NCI-H526 (cell line): ENCODE data around the gene DBI.
A peak's percentile ranks its signal among the peaks of the same experiment; 100 is the strongest.
"Not testable (repeated sequence)": the region's sequence is repeated elsewhere in the genome, so short reads cannot be mapped to it uniquely, and the experiment has no call there.

Source experiments
- DNase-seq, 2 experiments: peaks; one replicate each; lab custom pipeline; 2025; lab: John Stamatoyannopoulos, UW

The DBI gene

DNA sequence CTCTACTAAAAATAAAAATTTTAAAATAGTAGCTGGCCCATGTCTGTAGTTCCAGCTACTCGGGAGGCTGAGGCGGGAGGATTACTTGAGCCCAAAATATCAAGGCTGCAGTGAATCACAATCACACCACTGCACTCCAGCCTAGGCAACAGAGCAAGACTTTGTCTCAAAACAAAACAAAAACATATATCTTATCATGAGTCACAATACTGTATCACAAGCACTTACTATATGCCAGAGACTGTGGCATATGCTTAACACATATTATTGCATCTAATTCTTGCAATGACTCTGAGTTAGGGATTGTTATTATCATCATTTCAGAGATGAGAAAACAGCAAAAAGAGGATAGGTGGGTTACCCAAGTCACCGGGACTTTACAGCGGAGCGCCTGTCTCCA is 35.3 kb downstream of the DBI start:
- DNase-seq, result no peak

- no peak for DNase-seq
These were observed 36.1 kb downstream of the DBI start for GRCh38 chr2:119402645-119403560.

DNA sequence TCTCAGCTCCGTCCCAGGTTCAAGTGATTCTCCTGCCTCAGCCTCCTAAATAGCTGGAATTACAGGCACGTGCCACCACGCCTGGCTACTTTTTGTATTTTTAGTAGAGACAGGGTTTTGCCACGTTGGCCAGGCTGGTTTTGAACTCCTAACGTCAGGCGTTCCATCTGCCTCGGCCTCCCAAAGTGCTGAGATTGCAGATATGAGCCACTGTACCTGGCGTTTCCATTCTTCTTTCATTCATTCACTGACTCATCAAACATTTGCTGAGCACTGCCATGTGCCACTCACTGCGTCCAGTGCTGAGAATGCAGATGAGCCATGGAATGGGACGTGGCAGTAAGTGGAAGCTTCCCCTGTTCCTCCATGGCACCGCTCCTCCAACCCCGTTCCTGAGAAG is 36.8 kb downstream of the DBI start:
- not testable (repeated sequence) for DNase-seq

DNA sequence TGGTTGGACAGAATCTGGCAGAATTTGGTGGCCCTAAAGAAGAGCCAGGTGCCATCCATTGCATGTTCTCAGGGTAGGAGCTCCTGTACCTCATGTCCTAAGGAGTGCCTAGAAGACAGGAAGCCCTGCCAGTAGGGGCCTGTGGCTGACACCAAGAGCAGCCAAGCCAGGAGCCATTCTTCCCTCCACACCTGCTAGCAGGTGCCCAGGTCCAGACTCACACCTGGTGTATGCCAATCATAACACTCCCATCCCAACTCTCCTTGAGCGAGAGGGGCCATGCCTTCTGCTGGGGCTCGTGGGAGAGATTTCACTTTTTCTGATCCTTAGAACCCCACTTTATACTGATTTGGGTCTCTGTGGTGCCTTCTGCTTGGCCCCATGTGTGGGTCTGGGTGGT is 38.4 kb downstream of the DBI start:
- no peak for DNase-seq

- peak; percentile 15 to 77 for DNase-seq
These were observed 40.8 kb downstream of the DBI start for GRCh38 chr2:119407430-119408220.

DNA sequence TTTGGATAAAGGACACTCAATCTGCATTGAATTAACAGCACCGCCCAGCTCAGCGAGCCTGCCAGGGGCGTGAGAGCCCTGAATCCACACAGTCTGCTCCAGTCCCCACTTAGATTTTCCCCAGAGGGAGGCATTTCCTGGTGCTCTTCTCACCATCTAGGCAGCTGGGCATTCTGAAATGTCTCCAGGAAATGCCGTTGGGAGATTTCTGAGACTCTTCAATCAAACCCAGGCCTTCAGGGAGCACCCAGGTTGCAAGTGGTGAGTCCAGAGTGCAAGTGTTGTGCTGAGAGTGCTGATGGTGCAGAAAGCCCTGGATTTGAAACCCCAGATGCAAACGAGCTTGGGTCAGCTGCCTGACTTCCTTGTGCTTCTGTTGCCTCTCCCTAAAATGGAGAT is 41.4 kb downstream of the DBI start:
- DNase-seq, result peak in 1 of 2 experiments; percentile 14

DNA sequence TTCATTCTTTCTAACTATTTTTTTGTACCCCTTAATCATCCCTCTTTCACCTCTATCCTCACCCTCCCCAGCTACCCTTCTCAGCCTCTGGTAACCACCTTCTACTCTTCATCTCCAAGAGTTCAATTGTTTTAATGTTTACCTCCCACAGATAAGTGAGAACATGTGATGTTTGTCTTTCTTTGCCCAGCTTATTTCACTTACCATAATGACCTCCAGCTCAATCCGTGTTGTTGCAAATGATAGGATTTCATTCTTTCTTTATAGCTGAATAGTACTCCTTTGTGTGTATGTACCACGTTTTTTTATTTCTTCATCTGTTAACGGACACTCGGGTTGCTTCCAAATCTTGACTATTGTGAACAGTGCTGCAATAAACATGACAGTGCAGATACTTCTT is 42.7 kb downstream of the DBI start:
- peak in 1 of 2 experiments; percentile 54 for DNase-seq

DNA sequence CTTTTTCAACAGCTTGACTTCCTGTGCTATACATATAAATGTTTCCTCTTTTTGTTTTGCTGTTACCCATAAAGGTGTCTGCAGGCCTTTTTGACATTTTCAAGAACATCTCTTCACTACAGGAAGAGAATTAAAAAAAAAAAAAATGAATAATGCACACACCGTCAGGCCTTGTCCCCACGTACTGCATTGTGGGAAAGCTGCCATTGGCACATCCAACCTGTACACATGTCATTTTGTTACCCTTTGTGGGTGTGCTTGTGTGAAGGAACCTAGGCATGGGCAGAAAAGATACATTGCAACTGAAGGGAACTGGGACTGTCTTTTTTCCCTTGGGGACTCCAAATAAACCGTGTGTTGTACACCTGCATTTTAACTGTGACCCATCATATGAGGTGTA is 48.1 kb downstream of the DBI start:
- no peak for DNase-seq

- no peak for DNase-seq
These were observed 48.9 kb downstream of the DBI start for GRCh38 chr2:119415630-119416029.

DNA sequence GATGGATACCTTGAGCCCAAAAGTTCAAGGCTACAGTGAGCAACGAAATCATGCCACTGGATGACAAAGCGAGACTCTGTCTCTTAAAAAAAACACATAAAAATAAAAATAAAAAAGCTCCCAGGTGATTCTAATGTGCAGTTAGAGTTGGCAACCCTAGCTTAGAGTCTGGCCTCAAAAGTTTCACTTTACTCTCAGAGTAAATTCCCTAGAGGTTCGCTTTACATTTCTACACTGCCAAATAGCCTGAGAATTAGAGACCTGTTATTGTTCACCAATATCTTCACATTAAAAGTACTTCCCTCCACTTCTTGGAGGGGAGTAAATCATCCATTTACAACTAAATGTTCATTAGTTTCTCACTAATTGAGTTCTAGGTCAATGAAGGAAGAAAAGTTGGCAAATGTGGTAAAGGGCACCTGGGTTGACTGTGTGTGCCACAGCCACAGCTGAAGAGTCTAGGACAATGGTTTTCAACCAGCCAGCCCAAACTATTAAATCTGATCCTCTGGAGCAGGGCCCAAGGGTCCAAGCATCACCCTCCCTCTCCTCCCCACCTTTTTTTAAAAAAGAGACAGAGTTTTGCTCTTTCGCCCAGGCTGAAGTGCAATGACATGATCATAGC is 49.6 kb downstream of the DBI start:
- DNase-seq, result no peak

DNA sequence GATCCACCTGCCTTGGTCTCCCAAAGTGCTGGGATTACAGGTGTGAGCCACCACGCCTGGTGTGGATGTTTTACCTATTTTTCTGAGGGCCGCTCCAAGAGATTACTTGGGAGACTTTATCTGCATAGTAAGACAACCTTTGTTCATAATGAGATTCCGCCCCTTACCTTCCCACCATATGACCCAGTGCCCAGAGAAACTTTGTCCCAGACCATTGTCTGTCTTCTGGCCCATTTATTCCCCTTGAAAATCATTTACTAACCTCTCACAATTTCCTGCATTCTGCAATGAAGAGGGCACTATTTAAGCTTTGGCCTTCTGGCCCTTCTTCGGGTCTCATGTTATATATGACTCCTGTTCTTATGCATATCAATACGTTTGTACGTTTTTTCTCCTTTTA is 51.1 kb downstream of the DBI start:
- DNase-seq, result no peak

GRCh38 chr2:119419065-119419464 is 52.3 kb downstream of the DBI start:
- DNase-seq, result no peak

DNA sequence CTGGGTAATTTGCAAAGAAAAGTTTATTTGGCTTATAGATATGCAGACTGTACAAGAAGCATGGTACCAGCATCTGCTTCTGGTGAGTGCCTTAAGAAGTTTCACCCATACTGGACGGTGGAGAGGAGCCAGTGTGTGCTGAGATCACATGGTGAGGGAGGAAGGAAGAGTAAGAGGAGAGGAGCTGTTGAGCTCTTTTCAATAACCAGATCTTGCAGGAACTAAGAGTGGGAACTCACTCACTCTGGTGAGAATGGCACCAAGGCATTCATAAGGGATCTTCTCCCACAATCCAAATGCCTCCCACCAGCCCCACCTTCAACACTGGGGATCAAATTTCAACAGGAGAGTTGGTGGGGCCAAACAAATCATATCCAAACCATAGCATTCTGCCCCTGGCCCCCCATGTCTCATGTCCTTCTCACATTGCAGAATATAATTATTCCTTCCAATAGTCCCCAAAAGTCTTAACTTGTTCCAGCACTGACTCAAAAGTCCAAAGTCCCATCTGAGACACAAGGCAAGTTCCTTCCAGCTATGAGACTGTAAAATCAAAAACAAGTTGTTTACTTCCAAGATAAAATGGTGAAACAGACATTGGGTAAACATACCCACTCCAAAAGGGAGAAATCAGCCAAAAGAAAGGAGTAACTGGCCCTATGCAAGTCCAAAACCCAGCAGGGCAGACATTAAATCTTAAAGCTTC is 53.2 kb downstream of the DBI start:
- DNase-seq, result no peak

GRCh38 chr2:119421304-119421703 is 54.5 kb downstream of the DBI start:
- DNase-seq, result no peak

GRCh38 chr2:119421741-119422140 is 55.0 kb downstream of the DBI start:
- no peak for DNase-seq
